ENCODE measurements around the gene UGT1A3.
A peak's percentile ranks its signal among the peaks of the same experiment; 100 is the strongest.

UGT1A3 gene

DNA sequence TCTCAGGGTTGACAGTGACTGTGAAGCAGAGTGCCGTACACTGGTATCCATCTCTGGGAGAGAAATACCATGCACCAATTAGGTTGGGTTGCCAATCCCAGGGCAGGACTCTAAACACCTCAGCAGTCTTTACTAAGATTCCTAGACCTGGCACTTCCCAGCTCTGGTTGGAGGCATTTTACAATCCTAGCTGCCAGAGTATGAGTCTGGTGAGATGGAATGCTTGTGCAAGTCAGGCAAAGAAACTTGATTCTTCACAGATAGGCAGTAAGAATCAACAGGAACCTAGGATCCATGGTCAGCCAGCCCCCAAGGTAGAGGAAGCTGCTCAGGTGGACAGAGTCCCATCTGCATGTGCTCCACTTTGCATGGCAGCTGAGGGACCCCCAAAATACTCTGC lies 22.1 kb upstream of the UGT1A3 start:
- no peak overlapping the region for H3K4me3 ChIP-seq (ENCODE audit: control insufficient read depth, low read depth, low read length)
- DNase-seq (ENCODE audit: low read depth) = peak; percentile 45
- TF ChIP-seq, protein P1, sequence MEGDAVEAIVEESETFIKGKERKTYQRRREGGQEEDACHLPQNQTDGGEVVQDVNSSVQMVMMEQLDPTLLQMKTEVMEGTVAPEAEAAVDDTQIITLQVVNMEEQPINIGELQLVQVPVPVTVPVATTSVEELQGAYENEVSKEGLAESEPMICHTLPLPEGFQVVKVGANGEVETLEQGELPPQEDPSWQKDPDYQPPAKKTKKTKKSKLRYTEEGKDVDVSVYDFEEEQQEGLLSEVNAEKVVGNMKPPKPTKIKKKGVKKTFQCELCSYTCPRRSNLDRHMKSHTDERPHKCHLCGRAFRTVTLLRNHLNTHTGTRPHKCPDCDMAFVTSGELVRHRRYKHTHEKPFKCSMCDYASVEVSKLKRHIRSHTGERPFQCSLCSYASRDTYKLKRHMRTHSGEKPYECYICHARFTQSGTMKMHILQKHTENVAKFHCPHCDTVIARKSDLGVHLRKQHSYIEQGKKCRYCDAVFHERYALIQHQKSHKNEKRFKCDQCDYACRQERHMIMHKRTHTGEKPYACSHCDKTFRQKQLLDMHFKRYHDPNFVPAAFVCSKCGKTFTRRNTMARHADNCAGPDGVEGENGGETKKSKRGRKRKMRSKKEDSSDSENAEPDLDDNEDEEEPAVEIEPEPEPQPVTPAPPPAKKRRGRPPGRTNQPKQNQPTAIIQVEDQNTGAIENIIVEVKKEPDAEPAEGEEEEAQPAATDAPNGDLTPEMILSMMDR (IDR thresholded peaks at IDR 0.05; ENCODE audit: control insufficient read depth, insufficient read depth, low read depth, low read length, missing control alignments) = no peak

DNA sequence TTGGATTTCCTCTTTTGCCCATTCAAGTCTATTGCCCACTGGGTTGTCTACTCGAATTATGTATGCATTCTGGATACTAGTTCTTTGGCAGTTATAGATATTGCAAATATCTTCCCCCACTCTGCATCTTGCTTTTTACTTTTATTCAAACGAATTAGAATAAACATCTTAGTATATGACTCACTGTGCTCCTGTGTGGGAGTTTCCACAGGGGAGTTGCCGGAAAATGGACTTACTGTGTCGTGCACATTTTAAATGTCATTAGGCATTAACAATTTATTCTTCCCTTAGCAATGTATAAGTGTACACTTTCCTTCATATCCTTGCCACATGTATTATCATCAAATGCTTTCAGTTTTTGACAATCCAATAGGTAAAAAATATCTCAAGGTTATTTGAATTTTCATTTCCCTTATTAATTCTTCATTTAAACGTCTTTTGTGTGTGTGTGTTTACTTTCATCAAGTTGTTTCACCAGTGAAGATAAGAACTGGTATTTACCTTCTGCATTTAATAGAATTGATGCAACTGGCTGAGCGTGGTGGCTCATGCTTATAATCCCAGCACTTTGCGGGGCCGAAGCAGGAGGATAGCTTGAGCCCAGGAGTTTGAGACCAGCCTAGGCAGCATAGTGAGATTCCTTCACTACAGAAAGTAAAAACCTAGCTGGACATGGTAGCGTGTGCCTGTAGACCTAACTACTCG lies 20.8 kb upstream of the UGT1A3 start:
- no peak for DNase-seq (ENCODE audit: low read depth)

DNA sequence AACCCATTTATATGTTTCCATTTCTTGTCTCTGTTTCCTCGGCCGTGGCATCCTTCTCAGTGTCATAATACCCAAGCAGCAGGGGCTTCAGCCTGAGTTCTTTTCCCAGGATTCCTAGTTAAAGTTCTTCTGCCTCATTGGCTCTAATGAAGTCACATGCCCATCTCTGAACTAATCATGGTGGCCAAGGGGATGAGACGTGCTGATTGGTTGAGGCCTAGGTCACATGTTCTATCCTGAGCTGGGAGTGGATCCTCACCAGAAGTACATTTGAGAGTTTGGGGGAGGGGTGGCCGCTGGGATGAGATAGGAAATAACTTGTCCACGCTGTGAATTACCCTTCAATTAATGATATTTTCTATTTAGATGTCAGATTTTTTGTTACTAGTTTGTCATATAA lies 19.9 kb upstream of the UGT1A3 start:
- H3K4me3 ChIP-seq (ENCODE audit: control insufficient read depth, low read depth, low read length) = no peak overlapping the region
- TF ChIP-seq, protein P1 (IDR thresholded peaks at IDR 0.05; ENCODE audit: control insufficient read depth, insufficient read depth, low read depth, low read length, missing control alignments) = no peak
- no peak for DNase-seq (ENCODE audit: low read depth)

More for the DNA sequence above, 20.8 kb upstream of the UGT1A3 start:
- no peak overlapping the region for H3K4me3 ChIP-seq (ENCODE audit: control insufficient read depth, low read depth, low read length)
- TF ChIP-seq, protein P1 (IDR thresholded peaks at IDR 0.05; ENCODE audit: control insufficient read depth, insufficient read depth, low read depth, low read length, missing control alignments) = no peak

DNA sequence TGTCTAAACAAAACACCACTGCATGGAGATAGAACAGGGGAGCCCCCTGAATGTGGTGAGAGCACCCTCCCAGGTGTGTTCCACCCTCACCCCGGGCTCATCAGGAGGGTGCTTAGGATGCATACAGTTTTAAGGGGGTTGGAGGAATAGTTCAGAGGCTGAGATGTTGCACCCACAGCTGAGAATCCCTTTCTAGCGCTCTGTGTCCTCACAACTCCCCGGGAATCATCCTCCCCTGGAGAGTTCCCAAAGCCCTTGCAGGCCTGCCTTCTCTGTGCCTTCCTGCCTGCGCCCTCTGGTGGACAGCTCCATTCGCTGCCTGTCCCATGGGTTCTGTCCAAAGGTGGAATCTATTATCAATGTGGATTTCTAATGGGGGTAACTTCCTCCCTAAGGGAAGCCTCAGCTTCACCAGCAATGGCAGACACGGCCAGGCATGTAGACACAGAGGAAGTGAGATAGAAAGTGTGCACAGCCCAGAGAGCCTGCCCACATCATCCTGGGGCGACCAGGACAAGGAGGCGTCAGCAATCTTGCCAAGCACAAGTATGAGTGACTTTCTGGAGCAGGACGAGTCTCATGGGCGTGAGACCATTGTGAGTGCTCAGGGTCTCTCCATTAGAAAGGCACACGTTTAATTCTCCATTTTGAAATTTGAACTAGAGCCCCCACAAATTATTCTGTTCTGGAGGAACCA lies 17.4 kb upstream of the UGT1A3 start:
- no peak for DNase-seq (ENCODE audit: low read depth)
- H3K4me3 ChIP-seq (ENCODE audit: control insufficient read depth, low read depth, low read length) = no peak overlapping the region
- TF ChIP-seq, protein P1 (IDR thresholded peaks at IDR 0.05; ENCODE audit: control insufficient read depth, insufficient read depth, low read depth, low read length, missing control alignments) = peak; percentile 99

DNA sequence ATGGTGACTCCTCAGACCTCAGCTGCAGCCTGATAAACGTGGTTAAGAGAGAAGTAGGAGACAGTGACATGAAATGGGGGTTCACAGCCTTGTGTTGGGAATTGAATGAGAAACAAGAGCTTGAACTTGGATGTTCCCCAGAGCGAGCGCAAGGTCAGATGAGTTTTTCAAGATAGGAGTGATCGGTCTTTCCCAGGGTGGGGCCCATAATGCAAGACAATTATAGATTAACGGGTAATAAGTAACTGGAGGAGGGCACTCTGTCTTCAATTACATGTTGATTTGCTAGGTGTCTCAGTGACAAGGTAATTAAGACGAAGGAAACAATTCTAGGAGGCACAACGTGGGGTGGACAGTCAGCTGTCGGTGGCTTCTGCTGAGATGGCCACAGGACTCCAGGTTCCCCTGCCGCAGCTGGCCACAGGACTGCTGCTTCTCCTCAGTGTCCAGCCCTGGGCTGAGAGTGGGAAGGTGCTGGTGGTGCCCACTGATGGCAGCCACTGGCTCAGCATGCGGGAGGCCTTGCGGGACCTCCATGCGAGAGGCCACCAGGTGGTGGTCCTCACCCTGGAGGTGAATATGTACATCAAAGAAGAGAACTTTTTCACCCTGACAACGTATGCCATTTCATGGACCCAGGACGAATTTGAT lies 16.1 kb upstream of the UGT1A3 start, which contains the start of gene UGT1A5:
UGT1A5 (plus strand) TSS at position 297 of the 651 bp plus-strand sequence; CDS start at position 382, 85 bp downstream.
- DNase-seq (ENCODE audit: low read depth) = no peak
- no peak within 1 kb of the TSS for H3K4me3 ChIP-seq (ENCODE audit: control insufficient read depth, low read depth, low read length)
- TF ChIP-seq, protein P1 (IDR thresholded peaks at IDR 0.05; ENCODE audit: control insufficient read depth, insufficient read depth, low read depth, low read length, missing control alignments) = no peak

DNA sequence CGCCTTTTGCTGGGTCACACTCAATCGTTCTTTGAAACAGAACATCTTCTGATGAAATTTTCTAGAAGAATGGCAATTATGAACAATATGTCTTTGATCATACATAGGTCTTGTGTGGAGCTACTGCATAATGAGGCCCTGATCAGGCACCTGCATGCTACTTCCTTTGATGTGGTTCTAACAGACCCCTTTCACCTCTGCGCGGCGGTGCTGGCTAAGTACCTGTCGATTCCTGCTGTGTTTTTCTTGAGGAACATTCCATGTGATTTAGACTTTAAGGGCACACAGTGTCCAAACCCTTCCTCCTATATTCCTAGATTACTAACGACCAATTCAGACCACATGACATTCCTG lies 15.6 kb upstream of the UGT1A3 start:
- DNase-seq (ENCODE audit: low read depth) = no peak
- TF ChIP-seq, protein P1 (IDR thresholded peaks at IDR 0.05; ENCODE audit: control insufficient read depth, insufficient read depth, low read depth, low read length, missing control alignments) = no peak

More for the DNA sequence above, 15.6 kb upstream of the UGT1A3 start:
- no peak overlapping the region for H3K4me3 ChIP-seq (ENCODE audit: control insufficient read depth, low read depth, low read length)
